ENCODE measurements around the gene MACROD2. TPM values are rescaled to one million over a fixed set of nuclear protein-coding genes. Genes with fewer than 3 reads are reported as not detected.
"Not testable (repeated sequence)": the region's sequence is repeated elsewhere in the genome, so short reads cannot be mapped to it uniquely, and the experiment has no call there.

MACROD2 gene
- total RNA-seq, 1 donor from 2014 or later, result 1.6 TPM

- DNase-seq (ENCODE audit: low read depth), result peak; percentile 69
Measured at GRCh38 chr20:14996883-14997672, 1001.8 kb downstream of the MACROD2 start.

GRCh38 chr20:14997791-14998190, 1002.5 kb downstream of the MACROD2 start:
- DNase-seq (ENCODE audit: low read depth) (peak; percentile 94), FAIRE-seq (no peak)
- no peak for TF ChIP-seq CTCF (IDR thresholded peaks at IDR 0.05; ENCODE audit: insufficient read depth, low read length, severe bottlenecking)
- no peaks in the 10 kb centered on the region for H3K36me3 ChIP-seq (ENCODE audit: control insufficient read depth, insufficient read depth, low read length)
- H3K4me3 ChIP-seq (ENCODE audit: low read depth, low read length), result no peak overlapping the region
- H3K27me3 ChIP-seq (ENCODE audit: control insufficient read depth, insufficient read depth, low read length), result no peaks in the 10 kb centered on the region

More at GRCh38 chr20:14996883-14997672, 1001.8 kb downstream of the MACROD2 start:
- TF ChIP-seq CTCF (IDR thresholded peaks at IDR 0.05; ENCODE audit: insufficient read depth, low read length, severe bottlenecking), result no peak
- Histone ChIP-seq H3K4me3 (ENCODE audit: low read depth, low read length) (no peak overlapping the region), H3K27me3 (ENCODE audit: control insufficient read depth, insufficient read depth, low read length) (no peaks in the 10 kb centered on the region), H3K36me3 (ENCODE audit: control insufficient read depth, insufficient read depth, low read length) (no peaks in the 10 kb centered on the region)
- FAIRE-seq, result no peak

GRCh38 chr20:15005300-15005986, 1010.1 kb downstream of the MACROD2 start:
- FAIRE-seq (no peak), DNase-seq (ENCODE audit: low read depth) (peak; percentile 76)
- no peaks in the 10 kb centered on the region for H3K27me3 ChIP-seq (ENCODE audit: control insufficient read depth, insufficient read depth, low read length)

GRCh38 chr20:15011631-15012030, 1016.3 kb downstream of the MACROD2 start:
- TF ChIP-seq CTCF (IDR thresholded peaks at IDR 0.05; ENCODE audit: insufficient read depth, low read length, severe bottlenecking), result no peak

More at GRCh38 chr20:15005300-15005986, 1010.1 kb downstream of the MACROD2 start:
- H3K4me3 ChIP-seq (ENCODE audit: low read depth, low read length), result no peak overlapping the region
- no peak for TF ChIP-seq CTCF (IDR thresholded peaks at IDR 0.05; ENCODE audit: insufficient read depth, low read length, severe bottlenecking)
- H3K36me3 ChIP-seq (ENCODE audit: control insufficient read depth, insufficient read depth, low read length), result no peaks in the 10 kb centered on the region

GRCh38 chr20:15012566-15012965, 1017.2 kb downstream of the MACROD2 start:
- FAIRE-seq, result no peak
- no peak for DNase-seq (ENCODE audit: low read depth)
- TF ChIP-seq CTCF (IDR thresholded peaks at IDR 0.05; ENCODE audit: insufficient read depth, low read length, severe bottlenecking), result no peak
- no peaks in the 10 kb centered on the region for H3K36me3 ChIP-seq (ENCODE audit: control insufficient read depth, insufficient read depth, low read length)
- no peak overlapping the region for H3K4me3 ChIP-seq (ENCODE audit: low read depth, low read length)
- H3K27me3 ChIP-seq (ENCODE audit: control insufficient read depth, insufficient read depth, low read length), result no peaks in the 10 kb centered on the region

More at GRCh38 chr20:15011631-15012030, 1016.3 kb downstream of the MACROD2 start:
- no peak for DNase-seq (ENCODE audit: low read depth)
- Histone ChIP-seq H3K36me3 (ENCODE audit: control insufficient read depth, insufficient read depth, low read length) (no peaks in the 10 kb centered on the region), H3K27me3 (ENCODE audit: control insufficient read depth, insufficient read depth, low read length) (no peaks in the 10 kb centered on the region), H3K4me3 (ENCODE audit: low read depth, low read length) (no peak overlapping the region)
- no peak for FAIRE-seq

- DNase-seq (ENCODE audit: low read depth); H3K36me3 ChIP-seq (ENCODE audit: control insufficient read depth, insufficient read depth, low read length); H3K27me3 ChIP-seq (ENCODE audit: control insufficient read depth, insufficient read depth, low read length); H3K4me3 ChIP-seq (ENCODE audit: low read depth, low read length); FAIRE-seq: not testable (repeated sequence)
Measured at GRCh38 chr20:15016875-15017274, 1021.6 kb downstream of the MACROD2 start.

Measured in bronchial epithelial cell (primary cell).